SK-N-SH treated with all-trans-retinoic acid at 6 μM for 48 hours (cell line): ENCODE results near the gene MARS1.

Experiments
- ARNTL ChIP-seq: fragments of 450-650 bp; formaldehyde crosslinking; IDR thresholded peaks from 2 replicates; pipeline ENCODE4 v1.5.0; 2020; ENCODE audit warnings: low read depth, mild to moderate bottlenecking, moderate library complexity, borderline replicate concordance
- BACH2 ChIP-seq: fragments of 250-450 bp; sonication (Bioruptor Pico); IDR thresholded peaks from 2 replicates; pipeline ENCODE4 v1.9.0; 2021; ENCODE audit warnings: mild to moderate bottlenecking, borderline replicate concordance
- RARB ChIP-seq: fragments of 250-450 bp; sonication (Bioruptor Pico); IDR thresholded peaks from 2 replicates; pipeline ENCODE4 v1.8.0; 2021; ENCODE audit warnings: mild to moderate bottlenecking, moderate library complexity
- TCF4 ChIP-seq: fragments of 250-450 bp; sonication (Bioruptor Pico); IDR thresholded peaks from 2 replicates; pipeline ENCODE4 v1.8.0; 2021; ENCODE audit warnings: mild to moderate bottlenecking, moderate library complexity, borderline replicate concordance
- TSHZ2 ChIP-seq: fragments of 250-450 bp; sonication (Bioruptor Pico); IDR thresholded peaks from 2 replicates; pipeline ENCODE4 v1.5.0; 2020; ENCODE audit warnings: mild to moderate bottlenecking, moderate library complexity
- ZFP30 ChIP-seq: fragments of 450-650 bp; formaldehyde crosslinking; IDR thresholded peaks from 2 replicates; pipeline ENCODE4 v1.5.0; 2022; ENCODE audit warnings: mild to moderate bottlenecking, moderate library complexity
- TF ChIP-seq, protein P1 (sequence below): fragments of 250-450 bp; sonication (Bioruptor Pico); IDR thresholded peaks from 2 replicates; pipeline ENCODE4 v1.8.0; 2020; ENCODE audit warnings: mild to moderate bottlenecking, moderate library complexity, borderline replicate concordance

DNA sequence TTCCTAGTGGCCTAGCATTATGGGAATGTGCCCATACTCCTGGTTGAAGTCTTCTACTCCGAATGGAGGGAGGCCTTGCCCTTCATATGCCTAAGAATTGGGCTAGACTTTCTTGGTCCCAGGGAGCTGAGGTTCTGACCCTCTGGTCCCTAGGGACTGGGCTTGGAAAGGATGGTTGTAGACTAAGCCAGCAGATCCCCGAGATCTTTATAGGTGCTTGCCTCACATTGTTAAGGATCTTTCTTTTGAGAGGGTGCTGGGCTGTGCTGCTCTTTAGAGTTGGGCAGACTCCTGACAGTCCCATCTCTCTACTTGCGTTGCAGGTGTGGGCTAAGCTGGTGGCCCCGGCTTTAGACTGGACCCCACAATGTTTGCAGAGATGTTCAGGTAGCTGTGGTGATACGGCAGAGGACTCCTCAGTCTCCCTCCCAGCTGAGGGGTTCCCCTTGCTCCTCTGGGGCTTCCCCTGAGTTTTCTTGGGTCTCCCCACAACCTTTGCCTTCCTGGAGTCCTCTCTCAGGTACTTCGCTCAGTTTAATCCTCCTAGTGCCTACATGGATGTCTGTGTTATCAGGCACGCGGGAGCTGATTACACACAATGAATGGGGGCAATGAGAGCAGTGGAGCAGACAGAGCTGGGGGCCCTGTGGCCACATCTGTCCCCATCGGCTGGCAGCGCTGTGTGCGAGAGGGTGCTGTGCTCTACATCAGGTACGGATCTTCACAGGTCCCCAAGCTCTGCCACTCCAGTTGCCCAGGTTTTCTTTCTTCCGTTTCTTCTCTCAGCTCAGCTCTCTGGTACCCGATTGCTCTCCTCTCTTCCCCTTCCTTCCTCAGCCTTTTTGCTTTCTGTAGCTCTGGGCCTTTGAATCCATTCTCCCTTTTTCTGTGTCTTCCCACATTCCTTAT, 36.1 kb downstream of the MARS1 start:
- no peak for TF ChIP-seq ARNTL
- TF ChIP-seq TSHZ2, result no peak
- TF ChIP-seq ZFP30 (CRISPR knock-in tag), result no peak
- TF ChIP-seq RARB (CRISPR knock-in tag), result no peak
- no peak for TF ChIP-seq TCF4 (CRISPR knock-in tag)
- no peak for TF ChIP-seq BACH2
- TF ChIP-seq, protein P1, sequence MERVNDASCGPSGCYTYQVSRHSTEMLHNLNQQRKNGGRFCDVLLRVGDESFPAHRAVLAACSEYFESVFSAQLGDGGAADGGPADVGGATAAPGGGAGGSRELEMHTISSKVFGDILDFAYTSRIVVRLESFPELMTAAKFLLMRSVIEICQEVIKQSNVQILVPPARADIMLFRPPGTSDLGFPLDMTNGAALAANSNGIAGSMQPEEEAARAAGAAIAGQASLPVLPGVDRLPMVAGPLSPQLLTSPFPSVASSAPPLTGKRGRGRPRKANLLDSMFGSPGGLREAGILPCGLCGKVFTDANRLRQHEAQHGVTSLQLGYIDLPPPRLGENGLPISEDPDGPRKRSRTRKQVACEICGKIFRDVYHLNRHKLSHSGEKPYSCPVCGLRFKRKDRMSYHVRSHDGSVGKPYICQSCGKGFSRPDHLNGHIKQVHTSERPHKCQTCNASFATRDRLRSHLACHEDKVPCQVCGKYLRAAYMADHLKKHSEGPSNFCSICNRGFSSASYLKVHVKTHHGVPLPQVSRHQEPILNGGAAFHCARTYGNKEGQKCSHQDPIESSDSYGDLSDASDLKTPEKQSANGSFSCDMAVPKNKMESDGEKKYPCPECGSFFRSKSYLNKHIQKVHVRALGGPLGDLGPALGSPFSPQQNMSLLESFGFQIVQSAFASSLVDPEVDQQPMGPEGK, result no peak
